ENCODE results near the gene TBXAS1.

TBXAS1 gene

DNA sequence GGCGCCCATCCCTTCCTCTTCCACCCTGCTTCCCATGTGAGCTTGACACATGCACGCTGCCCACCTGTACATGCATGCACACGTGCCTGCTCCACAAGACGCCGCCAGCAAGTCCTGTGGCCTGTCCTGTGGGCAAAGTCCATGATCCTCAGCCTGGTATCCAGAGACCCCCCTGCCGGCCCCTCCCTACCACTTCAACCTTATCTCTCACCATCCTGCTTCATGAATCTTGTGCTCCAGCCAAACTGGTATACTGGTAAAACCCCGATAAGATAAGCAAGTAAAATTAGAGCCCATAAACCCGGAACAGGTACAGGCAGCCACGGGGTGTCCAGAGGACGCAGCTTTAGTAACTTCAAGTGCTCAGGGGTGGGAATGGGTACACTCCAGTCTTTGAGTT is 11.8 kb upstream of the TBXAS1 start:
- no peak overlapping the region for H3K27ac ChIP-seq (ENCODE audit: low read length)
- no peaks in the 10 kb centered on the region for H3K4me1 ChIP-seq (ENCODE audit: low read length)
- H3F3A ChIP-seq (ENCODE audit: insufficient read depth, low read length) = no peaks in the 10 kb centered on the region
- no peaks in the 10 kb centered on the region for H3K27me3 ChIP-seq (replicated peaks; ENCODE audit: insufficient read depth, low read length)
- H3K4me3 ChIP-seq (ENCODE audit: low read length) = no peak overlapping the region
- no peaks in the 10 kb centered on the region for H3K9me2 ChIP-seq (replicated peaks; ENCODE audit: insufficient read depth, low read length)
- no peak overlapping the region for H2AFZ ChIP-seq (ENCODE audit: low read length)
- H4K20me1 ChIP-seq (ENCODE audit: insufficient read depth, low read length) = no peaks in the 10 kb centered on the region
- H3K79me2 ChIP-seq (ENCODE audit: low read length) = no peaks in the 10 kb centered on the region
- no peaks in the 10 kb centered on the region for H3K9me3 ChIP-seq (replicated peaks; ENCODE audit: insufficient read depth, low read length)
- no peak overlapping the region for H3K4me2 ChIP-seq (ENCODE audit: low read depth, low read length)
- no peaks in the 10 kb centered on the region for H3K36me3 ChIP-seq (replicated peaks; ENCODE audit: insufficient read depth, low read length)
- H3K9ac ChIP-seq (ENCODE audit: low read length) = no peak overlapping the region
- TF ChIP-seq EZH2 (optimal IDR thresholded peaks at IDR 0.05; ENCODE audit: low read depth, low read length) (no peak), CTCF (IDR thresholded peaks at IDR 0.05; ENCODE audit: low read length) (no peak), EZH2phosphoT487 (IDR thresholded peaks at IDR 0.05; ENCODE audit: low read length) (no peak)
- no peak for DNase-seq

DNA sequence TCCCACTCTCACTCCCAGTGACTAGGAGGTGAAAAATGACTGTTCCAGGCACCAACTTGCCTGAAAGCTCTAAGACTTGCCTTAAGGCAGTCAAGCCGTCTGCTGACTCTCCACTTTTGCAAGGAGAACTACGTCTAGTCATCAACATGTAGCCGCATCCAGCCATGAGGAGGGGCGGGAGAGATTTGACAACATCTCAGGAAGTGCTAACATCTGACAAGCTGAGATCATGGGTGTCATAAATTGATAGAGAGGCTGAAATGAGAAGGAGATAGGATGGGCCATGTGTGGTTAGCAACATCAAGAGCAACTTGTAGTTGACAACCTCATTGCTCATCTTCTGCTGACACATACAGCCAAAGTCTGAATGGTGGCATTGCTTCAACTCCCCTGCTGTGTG is 9.0 kb upstream of the TBXAS1 start:
- Histone ChIP-seq H3K4me1 (ENCODE audit: low read length) (no peaks in the 10 kb centered on the region), H3K27ac (ENCODE audit: low read length) (no peak overlapping the region), H3K9me2 (replicated peaks; ENCODE audit: insufficient read depth, low read length) (no peaks in the 10 kb centered on the region), H3K4me3 (ENCODE audit: low read length) (no peak overlapping the region), H3K9me3 (replicated peaks; ENCODE audit: insufficient read depth, low read length) (no peaks in the 10 kb centered on the region), H2AFZ (ENCODE audit: low read length) (no peak overlapping the region), H3K36me3 (replicated peaks; ENCODE audit: insufficient read depth, low read length) (no peaks in the 10 kb centered on the region), H3K79me2 (ENCODE audit: low read length) (no peaks in the 10 kb centered on the region), H3K27me3 (replicated peaks; ENCODE audit: insufficient read depth, low read length) (no peaks in the 10 kb centered on the region), H4K20me1 (ENCODE audit: insufficient read depth, low read length) (no peaks in the 10 kb centered on the region), H3F3A (ENCODE audit: insufficient read depth, low read length) (no peaks in the 10 kb centered on the region), H3K4me2 (ENCODE audit: low read depth, low read length) (no peak overlapping the region), H3K9ac (ENCODE audit: low read length) (no peak overlapping the region)
- TF ChIP-seq EZH2phosphoT487 (IDR thresholded peaks at IDR 0.05; ENCODE audit: low read length) (no peak), CTCF (IDR thresholded peaks at IDR 0.05; ENCODE audit: low read length) (no peak)
- DNase-seq = no peak

- H3K36me3 ChIP-seq (replicated peaks; ENCODE audit: insufficient read depth, low read length) = no peaks in the 10 kb centered on the region
- TF ChIP-seq CTCF (IDR thresholded peaks at IDR 0.05; ENCODE audit: low read length) (no peak), EZH2 (optimal IDR thresholded peaks at IDR 0.05; ENCODE audit: low read depth, low read length) (no peak), EZH2phosphoT487 (IDR thresholded peaks at IDR 0.05; ENCODE audit: low read length) (no peak)
- H4K20me1 ChIP-seq (ENCODE audit: insufficient read depth, low read length) = no peaks in the 10 kb centered on the region
- no peaks in the 10 kb centered on the region for H3K79me2 ChIP-seq (ENCODE audit: low read length)
- H3K9me3 ChIP-seq (replicated peaks; ENCODE audit: insufficient read depth, low read length) = no peaks in the 10 kb centered on the region
- no peak overlapping the region for H3K4me2 ChIP-seq (ENCODE audit: low read depth, low read length)
- DNase-seq = no peak
- H3K4me1 ChIP-seq (ENCODE audit: low read length) = no peaks in the 10 kb centered on the region
- H3K9ac ChIP-seq (ENCODE audit: low read length) = no peak overlapping the region
- H3K4me3 ChIP-seq (ENCODE audit: low read length) = no peak overlapping the region
- H3K27me3 ChIP-seq (replicated peaks; ENCODE audit: insufficient read depth, low read length) = no peaks in the 10 kb centered on the region
- no peak overlapping the region for H2AFZ ChIP-seq (ENCODE audit: low read length)
- no peaks in the 10 kb centered on the region for H3F3A ChIP-seq (ENCODE audit: insufficient read depth, low read length)
- no peak overlapping the region for H3K27ac ChIP-seq (ENCODE audit: low read length)
- no peaks in the 10 kb centered on the region for H3K9me2 ChIP-seq (replicated peaks; ENCODE audit: insufficient read depth, low read length)
These were observed 7.5 kb upstream of the TBXAS1 start for GRCh38 chr7:139821349-139822105.
